GM10266 (cell line): ENCODE results near the gene HDHD5.
A peak's percentile ranks its signal among the peaks of the same experiment; 100 is the strongest.

ENCODE experiments used
- DNase-seq: peaks from one replicate; pipeline ENCODE4 v3.0.0; 2012; ENCODE audit errors: extremely low spot score
- TF ChIP-seq, protein P1 (sequence below): IDR thresholded peaks from 2 replicates; pipeline ENCODE4 v1.5.1; 2012; ENCODE audit warnings: mild to moderate bottlenecking, low read depth; ENCODE audit not compliant: control insufficient read depth, insufficient read depth; ENCODE audit errors: missing control alignments

Gene HDHD5

GRCh38 chr22:17158568-17159503 is at the start of gene HDHD5:
Gene HDHD5, minus strand, starts transcription at chr22:17159277. Its CDS starts 26 bp downstream, at chr22:17159251.
- TF ChIP-seq, protein P1, sequence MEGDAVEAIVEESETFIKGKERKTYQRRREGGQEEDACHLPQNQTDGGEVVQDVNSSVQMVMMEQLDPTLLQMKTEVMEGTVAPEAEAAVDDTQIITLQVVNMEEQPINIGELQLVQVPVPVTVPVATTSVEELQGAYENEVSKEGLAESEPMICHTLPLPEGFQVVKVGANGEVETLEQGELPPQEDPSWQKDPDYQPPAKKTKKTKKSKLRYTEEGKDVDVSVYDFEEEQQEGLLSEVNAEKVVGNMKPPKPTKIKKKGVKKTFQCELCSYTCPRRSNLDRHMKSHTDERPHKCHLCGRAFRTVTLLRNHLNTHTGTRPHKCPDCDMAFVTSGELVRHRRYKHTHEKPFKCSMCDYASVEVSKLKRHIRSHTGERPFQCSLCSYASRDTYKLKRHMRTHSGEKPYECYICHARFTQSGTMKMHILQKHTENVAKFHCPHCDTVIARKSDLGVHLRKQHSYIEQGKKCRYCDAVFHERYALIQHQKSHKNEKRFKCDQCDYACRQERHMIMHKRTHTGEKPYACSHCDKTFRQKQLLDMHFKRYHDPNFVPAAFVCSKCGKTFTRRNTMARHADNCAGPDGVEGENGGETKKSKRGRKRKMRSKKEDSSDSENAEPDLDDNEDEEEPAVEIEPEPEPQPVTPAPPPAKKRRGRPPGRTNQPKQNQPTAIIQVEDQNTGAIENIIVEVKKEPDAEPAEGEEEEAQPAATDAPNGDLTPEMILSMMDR, result no peak
- peak; percentile 96 for DNase-seq

- no peak for DNase-seq
- TF ChIP-seq, protein P1, result peak; percentile 25
Measured at GRCh38 chr22:17205432-17205831, 46.4 kb upstream of the HDHD5 start.

DNA sequence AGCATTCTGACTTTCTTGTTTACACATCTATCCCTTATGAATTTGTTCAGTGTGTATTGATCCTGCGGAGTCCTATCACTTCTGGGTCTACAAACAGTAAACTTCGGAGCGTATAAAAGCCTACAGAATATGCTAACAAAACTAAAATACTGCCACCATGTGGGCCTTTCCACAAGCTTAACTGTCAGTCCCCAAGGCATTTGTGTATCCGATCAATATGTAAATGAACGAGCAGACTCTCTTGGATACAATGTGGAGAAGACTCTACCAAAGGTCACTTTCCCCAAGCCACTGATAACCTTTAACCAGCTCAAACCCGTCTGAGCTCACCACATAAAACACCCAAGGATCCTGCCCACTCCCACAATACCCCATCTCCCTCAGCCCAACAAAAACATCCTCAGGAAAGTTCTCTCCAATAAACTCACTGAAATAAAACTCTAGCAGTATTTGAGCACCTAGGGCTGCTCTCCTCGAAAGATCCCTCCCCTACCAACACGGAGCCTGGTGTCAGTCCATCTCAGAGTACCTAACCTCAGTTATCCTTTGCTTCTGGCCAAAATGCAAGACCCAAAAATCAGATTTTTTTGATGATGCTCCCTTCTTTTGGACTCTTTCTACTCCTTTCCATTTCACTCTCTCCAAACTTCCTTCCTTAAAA is 42.3 kb upstream of the HDHD5 start:
- TF ChIP-seq, protein P1, result no peak
- DNase-seq, result no peak

GRCh38 chr22:17199003-17199731 is 40.1 kb upstream of the HDHD5 start:
- TF ChIP-seq, protein P1, result no peak
- DNase-seq, result no peak

- DNase-seq, result no peak
- TF ChIP-seq, protein P1, result no peak
Measured at GRCh38 chr22:17198170-17199002, 39.3 kb upstream of the HDHD5 start.

- DNase-seq, result no peak
- TF ChIP-seq, protein P1, result no peak
Measured at GRCh38 chr22:17194213-17194612, 35.1 kb upstream of the HDHD5 start.
